Stomach smooth muscle (tissue), 2 donors: ENCODE measurements around the gene PRAC1.
"Not testable (repeated sequence)": the region's sequence is repeated elsewhere in the genome, so short reads cannot be mapped to it uniquely, and the experiment has no call there.

Experiments used
- H3K27ac ChIP-seq: one replicate; pipeline ENCODE4 v1.7.0; 2013; ENCODE audit warnings: mild to moderate bottlenecking, low read length, inconsistent platforms
- H3K27me3 ChIP-seq, 2 donors: one replicate each; pipeline ENCODE4 v1.7.0; 2013; ENCODE audit warnings: low read length in 2 of 2; ENCODE audit not compliant: insufficient read depth in 2 of 2, control insufficient read depth in 1 of 2
- H3K36me3 ChIP-seq, 2 donors: one replicate each; pipeline ENCODE4 v1.7.0; 2013; ENCODE audit warnings: low read length in 2 of 2; ENCODE audit not compliant: control insufficient read depth in 2 of 2, insufficient read depth in 2 of 2
- H3K4me1 ChIP-seq: one replicate; pipeline ENCODE4 v1.7.0; 2013; ENCODE audit warnings: low read length; ENCODE audit not compliant: control insufficient read depth, insufficient read depth
- H3K4me3 ChIP-seq, 2 donors: one replicate each; pipeline ENCODE4 v1.7.0; 2013; ENCODE audit warnings: low read length in 2 of 2
- H3K9ac ChIP-seq, 2 donors: one replicate each; pipeline ENCODE4 v1.7.0; 2013; ENCODE audit warnings: low read length in 2 of 2, mild to moderate bottlenecking in 1 of 2
- H3K9me3 ChIP-seq, 2 donors: one replicate each; pipeline ENCODE4 v1.7.0; 2013; ENCODE audit warnings: low read length in 2 of 2; ENCODE audit not compliant: control insufficient read depth in 2 of 2
- donor health status: healthy.
- donor health status: Pancreatic carcinoma.

Gene PRAC1

GRCh38 chr17:48718227-48718760 lies 4.0 kb downstream of the PRAC1 start:
- Histone ChIP-seq H3K27me3 (peaks cover 69 to 85% of the 10 kb centered on the region in 2 donors), H3K9me3 (no peaks in the 10 kb centered on the region), H3K36me3 (no peaks in the 10 kb centered on the region), H3K27ac (no peak overlapping the region), H3K4me3 (peak overlapping the region; percentile 8 to 29), H3K4me1 (peaks cover 6% of the 10 kb centered on the region), H3K9ac (no peak overlapping the region)

- no peak overlapping the region for H3K27ac ChIP-seq
Measured at GRCh38 chr17:48717367-48718226, 4.7 kb downstream of the PRAC1 start.

GRCh38 chr17:48716549-48716948 lies 5.8 kb downstream of the PRAC1 start:
- H3K4me1 ChIP-seq, H3K36me3 ChIP-seq, H3K27ac ChIP-seq, H3K4me3 ChIP-seq, H3K9me3 ChIP-seq, H3K9ac ChIP-seq: not testable (repeated sequence)
- peaks cover 62 to 76% of the 10 kb centered on the region in 2 donors for H3K27me3 ChIP-seq

More at GRCh38 chr17:48717367-48718226, 4.7 kb downstream of the PRAC1 start:
- H3K9me3 ChIP-seq, result no peaks in the 10 kb centered on the region
- H3K27me3 ChIP-seq, result peaks cover 65 to 78% of the 10 kb centered on the region in 2 donors
- H3K4me1 ChIP-seq, result peaks cover 5% of the 10 kb centered on the region
- no peaks in the 10 kb centered on the region for H3K36me3 ChIP-seq
- H3K9ac ChIP-seq, result no peak overlapping the region
- H3K4me3 ChIP-seq, result no peak overlapping the region

GRCh38 chr17:48715496-48716399 lies 6.6 kb downstream of the PRAC1 start:
- Histone ChIP-seq H3K27me3 (peaks cover 60 to 71% of the 10 kb centered on the region in 2 donors), H3K27ac (no peak overlapping the region), H3K9ac (no peak overlapping the region), H3K36me3 (no peaks in the 10 kb centered on the region), H3K4me3 (no peak overlapping the region), H3K9me3 (no peaks in the 10 kb centered on the region), H3K4me1 (peaks cover 5% of the 10 kb centered on the region)

GRCh38 chr17:48711128-48711527 lies 11.2 kb downstream of the PRAC1 start:
- Histone ChIP-seq H3K4me1 (no peaks in the 10 kb centered on the region), H3K4me3 (no peak overlapping the region), H3K27ac (no peak overlapping the region), H3K36me3 (no peaks in the 10 kb centered on the region), H3K9me3 (no peaks in the 10 kb centered on the region), H3K9ac (no peak overlapping the region), H3K27me3 (peaks cover 34 to 39% of the 10 kb centered on the region in 2 donors)

GRCh38 chr17:48704361-48705248 lies 17.7 kb downstream of the PRAC1 start:
- no peaks in the 10 kb centered on the region for H3K9me3 ChIP-seq
- no peaks in the 10 kb centered on the region for H3K4me1 ChIP-seq
- no peak overlapping the region for H3K4me3 ChIP-seq
- H3K27ac ChIP-seq, result no peak overlapping the region
- no peak overlapping the region for H3K9ac ChIP-seq
- H3K36me3 ChIP-seq, result no peaks in the 10 kb centered on the region
- H3K27me3 ChIP-seq, result peaks cover 18 to 33% of the 10 kb centered on the region in 2 donors

- H3K9ac ChIP-seq, result no peak overlapping the region
- no peak overlapping the region for H3K27ac ChIP-seq
- no peaks in the 10 kb centered on the region for H3K4me1 ChIP-seq
- H3K36me3 ChIP-seq, result no peaks in the 10 kb centered on the region
- H3K4me3 ChIP-seq, result no peak overlapping the region
- peaks cover 15 to 28% of the 10 kb centered on the region in 2 donors for H3K27me3 ChIP-seq
- no peaks in the 10 kb centered on the region for H3K9me3 ChIP-seq
Measured at GRCh38 chr17:48701864-48702532, 20.3 kb downstream of the PRAC1 start.

- H3K9me3 ChIP-seq, result peaks cover 0 to 3% of the 10 kb centered on the region in 2 donors
- no peak overlapping the region for H3K4me3 ChIP-seq
- H3K9ac ChIP-seq, result no peak overlapping the region
- H3K36me3 ChIP-seq, result no peaks in the 10 kb centered on the region
- no peak overlapping the region for H3K27ac ChIP-seq
- H3K27me3 ChIP-seq, result peaks cover 3 to 9% of the 10 kb centered on the region in 2 donors
- H3K4me1 ChIP-seq, result no peaks in the 10 kb centered on the region
Measured at GRCh38 chr17:48693178-48693577, 29.1 kb downstream of the PRAC1 start.

- no peak overlapping the region for H3K27ac ChIP-seq
- H3K9ac ChIP-seq, result no peak overlapping the region
- no peak overlapping the region for H3K4me3 ChIP-seq
- peaks cover 6 to 10% of the 10 kb centered on the region in 2 donors for H3K27me3 ChIP-seq
- peaks cover 0 to 3% of the 10 kb centered on the region in 2 donors for H3K9me3 ChIP-seq
- no peaks in the 10 kb centered on the region for H3K36me3 ChIP-seq
- no peaks in the 10 kb centered on the region for H3K4me1 ChIP-seq
Measured at GRCh38 chr17:48692049-48692448, 30.3 kb downstream of the PRAC1 start.
